NCI-H2227 (cell line): ENCODE data around the gene PDP2.

Source experiments
- DNase-seq: peaks from one replicate; lab custom pipeline; 2025; ENCODE audit not compliant: unreplicated experiment; lab: John Stamatoyannopoulos, UW

PDP2 gene

GRCh38 chr16:66918803-66919568 lies 38.7 kb downstream of the PDP2 start, which contains the start of gene CDH16:
CDH16 (minus strand) TSS chr16:66918885; CDS start chr16:66918065, 820 bp downstream.
- DNase-seq = no peak

- DNase-seq = no peak
Observed at GRCh38 chr16:66919569-66920298, 39.4 kb downstream of the PDP2 start.

GRCh38 chr16:66920299-66920590 lies 39.9 kb downstream of the PDP2 start:
- DNase-seq = no peak

- DNase-seq = no peak
Observed at GRCh38 chr16:66920924-66921680, 40.8 kb downstream of the PDP2 start.

- DNase-seq = no peak
Observed at GRCh38 chr16:66921729-66922450, 41.6 kb downstream of the PDP2 start.

- no peak for DNase-seq
Observed at GRCh38 chr16:66923247-66923731, 43.0 kb downstream of the PDP2 start.

GRCh38 chr16:66923866-66924265 lies 43.6 kb downstream of the PDP2 start:
- no peak for DNase-seq

GRCh38 chr16:66924527-66925321 lies 44.4 kb downstream of the PDP2 start:
- DNase-seq = peak; percentile 49

GRCh38 chr16:66925322-66925840 lies 45.1 kb downstream of the PDP2 start, which contains the start of gene RRAD:
RRAD (minus strand) TSS chr16:66925535; CDS start chr16:66925179, 356 bp downstream.
- peak; percentile 11 for DNase-seq

- peak; percentile 35 for DNase-seq
Observed at GRCh38 chr16:66926171-66926947, 46.0 kb downstream of the PDP2 start.

GRCh38 chr16:66926961-66927436 lies 46.7 kb downstream of the PDP2 start:
- peak; percentile 35 for DNase-seq

GRCh38 chr16:66927918-66928649 lies 47.8 kb downstream of the PDP2 start:
- DNase-seq = no peak

- peak; percentile 8 for DNase-seq
Observed at GRCh38 chr16:66928702-66929388, 48.5 kb downstream of the PDP2 start.

GRCh38 chr16:66930189-66930588 lies 49.9 kb downstream of the PDP2 start:
- no peak for DNase-seq

GRCh38 chr16:66931665-66932064 lies 51.4 kb downstream of the PDP2 start:
- DNase-seq = no peak

GRCh38 chr16:66932076-66932475 lies 51.8 kb downstream of the PDP2 start:
- DNase-seq = no peak

GRCh38 chr16:66933776-66934137 lies 53.4 kb downstream of the PDP2 start:
- no peak for DNase-seq
